NB4 (cell line): ENCODE data around the gene FAXDC2.

Source experiments
- CTCF ChIP-seq: IDR thresholded peaks from one replicate; pipeline ENCODE4 v1.5.1; 2012; ENCODE audit warnings: low read depth, low read length
- MAX ChIP-seq: IDR thresholded peaks from 2 replicates; pipeline ENCODE4 v1.6.1; 2011; ENCODE audit warnings: low read depth, low read length
- MYC ChIP-seq: IDR thresholded peaks from 2 replicates; pipeline ENCODE4 v1.6.1; 2011; ENCODE audit warnings: low read depth, low read length
- POLR2A ChIP-seq: IDR thresholded peaks from 2 replicates; pipeline ENCODE4 v1.6.1; 2011; ENCODE audit warnings: mild to moderate bottlenecking; ENCODE audit not compliant: insufficient read length; ENCODE audit errors: extremely low read depth

GRCh38 chr5:154849791-154850201 lies 607 bp downstream of the FAXDC2 start:
- TF ChIP-seq CTCF (no peak), POLR2A (no peak), MAX (no peak), MYC (no peak)
